RWPE2 (cell line): ENCODE results near the gene RAB23.

ENCODE experiments used
- ATAC-seq: fragments of 200-7000 bp; cut with Tn5 transposase; 3 replicates; pipeline ENCODE4 v1.9.1; 2021; ENCODE audit warnings: low read depth
- DNase-seq: peaks from one replicate; pipeline ENCODE4 v3.0.0-alpha.2; 2020; ENCODE audit warnings: low spot score
- H3K27ac ChIP-seq: fragments of 450-650 bp; 2 replicates; pipeline ENCODE4 v1.5.1; 2017; ENCODE audit warnings: mild to moderate bottlenecking; ENCODE audit not compliant: poor library complexity, severe bottlenecking
- H3K27me3 ChIP-seq: fragments of 250-450 bp; sonication (Bioruptor Pico); 2 replicates; pipeline ENCODE4 v1.5.1; 2021; ENCODE audit warnings: mild to moderate bottlenecking, moderate library complexity; ENCODE audit not compliant: insufficient read depth, poor library complexity, severe bottlenecking
- H3K36me3 ChIP-seq: fragments of 250-450 bp; sonication (Bioruptor Pico); 2 replicates; pipeline ENCODE4 v1.5.1; 2020; ENCODE audit warnings: low read depth, mild to moderate bottlenecking, moderate library complexity
- H3K4me1 ChIP-seq: fragments of 250-450 bp; sonication (Bioruptor Pico); 2 replicates; pipeline ENCODE4 v1.5.1; 2021; ENCODE audit warnings: mild to moderate bottlenecking, moderate library complexity; ENCODE audit not compliant: insufficient read depth, poor library complexity, severe bottlenecking
- H3K4me3 ChIP-seq: fragments of 250-450 bp; sonication (Bioruptor Pico); 2 replicates; pipeline ENCODE4 v1.5.1; 2021; ENCODE audit warnings: mild to moderate bottlenecking, moderate library complexity; ENCODE audit not compliant: severe bottlenecking
- H3K9me3 ChIP-seq: fragments of 250-450 bp; sonication (Bioruptor Pico); 2 replicates; pipeline ENCODE4 v1.5.1; 2021; ENCODE audit warnings: mild to moderate bottlenecking, moderate library complexity; ENCODE audit not compliant: severe bottlenecking
- TF ChIP-seq, protein P1 (sequence below): fragments of 450-650 bp; IDR thresholded peaks from one replicate; pipeline ENCODE4 v1.5.1; 2017; ENCODE audit warnings: mild to moderate bottlenecking, moderate library complexity; ENCODE audit not compliant: poor library complexity, severe bottlenecking

The RAB23 gene

DNA sequence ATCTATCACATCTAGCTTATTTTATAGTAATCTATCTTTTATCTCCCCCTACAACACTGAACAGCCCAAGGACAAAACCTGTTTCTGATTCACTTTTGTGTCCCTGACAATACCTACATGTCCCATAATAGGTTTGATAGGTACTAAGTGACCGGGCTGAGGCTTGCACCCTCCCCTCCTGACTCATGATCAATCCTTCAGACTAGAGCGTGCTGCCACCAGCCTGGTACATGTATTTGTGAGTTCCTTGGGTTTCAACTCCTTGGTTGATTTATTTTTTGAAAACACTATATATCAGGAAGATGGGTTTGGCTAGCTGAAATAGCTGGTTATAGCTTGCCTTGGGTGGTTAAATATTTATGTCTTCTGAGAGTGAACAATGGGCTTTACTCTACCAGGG, 41.6 kb upstream of the RAB23 start:
- DNase-seq (no peak), ATAC-seq (no peak)
- Histone ChIP-seq H3K9me3 (no peaks in the 10 kb centered on the region), H3K4me3 (no peak overlapping the region), H3K27me3 (no peaks in the 10 kb centered on the region), H3K27ac (no peak overlapping the region), H3K36me3 (no peaks in the 10 kb centered on the region), H3K4me1 (peaks cover 24% of the 10 kb centered on the region)
- TF ChIP-seq, protein P1, sequence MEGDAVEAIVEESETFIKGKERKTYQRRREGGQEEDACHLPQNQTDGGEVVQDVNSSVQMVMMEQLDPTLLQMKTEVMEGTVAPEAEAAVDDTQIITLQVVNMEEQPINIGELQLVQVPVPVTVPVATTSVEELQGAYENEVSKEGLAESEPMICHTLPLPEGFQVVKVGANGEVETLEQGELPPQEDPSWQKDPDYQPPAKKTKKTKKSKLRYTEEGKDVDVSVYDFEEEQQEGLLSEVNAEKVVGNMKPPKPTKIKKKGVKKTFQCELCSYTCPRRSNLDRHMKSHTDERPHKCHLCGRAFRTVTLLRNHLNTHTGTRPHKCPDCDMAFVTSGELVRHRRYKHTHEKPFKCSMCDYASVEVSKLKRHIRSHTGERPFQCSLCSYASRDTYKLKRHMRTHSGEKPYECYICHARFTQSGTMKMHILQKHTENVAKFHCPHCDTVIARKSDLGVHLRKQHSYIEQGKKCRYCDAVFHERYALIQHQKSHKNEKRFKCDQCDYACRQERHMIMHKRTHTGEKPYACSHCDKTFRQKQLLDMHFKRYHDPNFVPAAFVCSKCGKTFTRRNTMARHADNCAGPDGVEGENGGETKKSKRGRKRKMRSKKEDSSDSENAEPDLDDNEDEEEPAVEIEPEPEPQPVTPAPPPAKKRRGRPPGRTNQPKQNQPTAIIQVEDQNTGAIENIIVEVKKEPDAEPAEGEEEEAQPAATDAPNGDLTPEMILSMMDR: no peak

DNA sequence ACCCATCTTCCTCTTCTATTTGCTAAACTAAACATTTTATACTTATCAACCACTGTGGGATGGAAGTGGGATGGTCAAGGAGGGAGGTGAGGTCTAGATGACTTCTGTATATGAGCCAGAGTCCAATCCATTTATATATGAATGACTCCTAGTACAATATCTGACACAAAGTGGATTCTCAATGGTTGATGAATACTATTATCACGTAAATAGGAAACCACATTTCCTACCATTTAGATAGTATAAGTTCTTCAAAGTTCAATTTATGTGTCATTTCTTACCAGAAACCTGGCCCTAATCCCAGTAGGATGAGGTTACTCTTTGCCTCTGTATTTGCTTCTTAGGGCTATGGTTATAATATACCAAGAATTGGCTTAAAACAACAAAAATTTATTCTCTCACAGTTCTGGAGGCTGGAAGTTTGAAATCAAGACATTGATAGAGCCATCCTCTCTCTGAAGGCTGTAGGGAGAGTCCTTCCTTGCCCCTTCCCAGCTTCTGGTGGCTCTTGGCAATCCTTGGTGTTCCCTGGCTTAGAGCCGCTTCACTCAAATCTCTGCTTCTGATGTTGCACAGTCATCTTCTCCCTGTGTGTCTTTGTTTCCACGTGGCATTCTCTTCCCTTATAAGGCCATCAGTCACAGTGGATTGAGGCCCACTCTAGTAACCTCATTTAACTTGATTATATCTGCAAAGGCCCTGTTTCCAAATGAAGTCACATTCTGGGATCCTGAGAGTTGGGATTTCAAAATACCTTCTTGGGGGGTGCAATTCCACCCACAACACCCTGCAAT, 41.0 kb upstream of the RAB23 start:
- no peaks in the 10 kb centered on the region for H3K27me3 ChIP-seq
- TF ChIP-seq, protein P1: no peak
- no peak overlapping the region for H3K4me3 ChIP-seq
- H3K4me1 ChIP-seq: peaks cover 24% of the 10 kb centered on the region
- no peaks in the 10 kb centered on the region for H3K36me3 ChIP-seq
- DNase-seq: no peak
- no peak overlapping the region for H3K27ac ChIP-seq
- no peaks in the 10 kb centered on the region for H3K9me3 ChIP-seq
- no peak for ATAC-seq

DNA sequence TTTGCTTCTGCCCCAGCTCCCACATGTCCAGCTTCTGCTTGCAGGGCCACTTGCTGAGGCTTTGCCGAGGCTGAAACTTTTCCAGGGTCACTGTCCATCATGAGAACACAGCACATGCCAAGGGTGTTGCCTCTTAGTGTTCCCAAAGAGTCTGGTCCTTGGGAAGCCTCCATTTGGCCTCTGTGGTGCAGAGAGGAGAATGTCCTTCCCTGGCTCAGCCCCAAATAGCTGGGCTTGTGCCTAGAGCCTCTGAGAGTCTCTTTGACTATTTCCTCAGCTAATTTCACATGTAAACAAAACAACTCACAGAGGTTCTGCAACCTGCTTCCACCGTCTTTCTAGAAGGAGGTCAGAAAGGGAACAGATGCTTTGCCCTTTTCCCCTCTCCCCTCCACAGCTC, 40.4 kb upstream of the RAB23 start:
- DNase-seq: no peak
- Histone ChIP-seq H3K4me3 (no peak overlapping the region), H3K4me1 (peaks cover 19% of the 10 kb centered on the region), H3K27me3 (no peaks in the 10 kb centered on the region), H3K36me3 (no peaks in the 10 kb centered on the region), H3K27ac (no peak overlapping the region), H3K9me3 (no peaks in the 10 kb centered on the region)
- TF ChIP-seq, protein P1: no peak
- ATAC-seq: no peak

DNA sequence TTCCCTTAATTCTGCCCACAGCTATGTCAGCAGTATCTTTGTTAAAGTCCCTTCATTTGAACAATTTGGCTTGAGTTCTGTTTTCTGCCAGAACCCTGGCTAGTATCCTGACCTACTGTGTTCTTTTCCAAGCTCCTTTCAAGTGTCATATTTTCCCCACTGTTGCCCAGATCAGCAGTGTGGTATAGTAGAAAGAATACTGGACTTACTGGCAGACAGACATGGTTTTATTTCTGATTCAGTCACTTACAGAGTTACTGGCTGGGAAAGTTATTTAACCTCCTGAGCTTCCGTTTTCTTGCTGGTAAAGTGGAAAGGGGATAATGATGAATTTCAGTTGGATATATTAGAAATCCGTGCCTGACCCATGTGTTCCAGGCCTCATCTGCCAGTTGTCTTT, 39.8 kb upstream of the RAB23 start:
- H3K9me3 ChIP-seq: no peaks in the 10 kb centered on the region
- H3K4me3 ChIP-seq: no peak overlapping the region
- ATAC-seq (no peak), DNase-seq (no peak)
- no peak overlapping the region for H3K27ac ChIP-seq
- no peaks in the 10 kb centered on the region for H3K27me3 ChIP-seq
- H3K36me3 ChIP-seq: no peaks in the 10 kb centered on the region
- TF ChIP-seq, protein P1: no peak
- peaks cover 18% of the 10 kb centered on the region for H3K4me1 ChIP-seq

DNA sequence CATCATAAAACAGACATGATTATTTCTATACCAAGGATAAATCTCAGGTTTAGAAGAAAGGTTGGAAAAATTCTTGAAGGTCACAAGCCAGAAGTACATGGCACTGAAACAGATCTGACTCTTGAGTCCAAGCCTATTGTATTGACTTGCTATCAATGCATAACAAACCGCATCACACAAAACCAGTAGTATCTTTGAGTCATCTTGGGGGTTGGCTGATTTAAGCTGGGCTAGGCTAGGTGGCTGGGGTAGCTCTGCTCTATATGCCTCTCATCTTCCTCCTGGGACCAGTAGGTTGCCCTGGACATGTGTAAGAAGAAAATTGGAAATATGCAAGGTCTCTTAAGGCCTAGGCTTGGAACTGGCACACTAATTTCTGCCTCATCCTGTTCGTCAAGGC, 37.0 kb upstream of the RAB23 start:
- Histone ChIP-seq H3K9me3 (no peaks in the 10 kb centered on the region), H3K27ac (no peak overlapping the region), H3K27me3 (no peaks in the 10 kb centered on the region), H3K4me1 (peaks cover 4% of the 10 kb centered on the region), H3K4me3 (no peak overlapping the region), H3K36me3 (no peaks in the 10 kb centered on the region)
- ATAC-seq (no peak), DNase-seq (no peak)
- TF ChIP-seq, protein P1: no peak
